Kidney epithelial cell (primary cell): Measurements from ENCODE around the gene DDX47. TPM values are rescaled to one million over a fixed set of nuclear protein-coding genes. Genes with fewer than 3 reads are reported as not detected.
"Not testable (repeated sequence)": the region's sequence is repeated elsewhere in the genome, so short reads cannot be mapped to it uniquely, and the experiment has no call there.

Experiments used
- DNase-seq: peaks from one replicate; pipeline ENCODE4 v3.0.0-alpha.2; 2010; ENCODE audit warnings: low read depth
- H3K27me3 ChIP-seq: 2 replicates; pipeline ENCODE4 v1.6.0; 2011; ENCODE audit warnings: low read length; ENCODE audit not compliant: control insufficient read depth, insufficient read depth
- H3K36me3 ChIP-seq: 2 replicates; pipeline ENCODE4 v1.5.1; 2011; ENCODE audit warnings: low read length; ENCODE audit not compliant: control insufficient read depth, insufficient read depth
- H3K4me3 ChIP-seq: 2 replicates; pipeline ENCODE4 v1.5.1; 2011; ENCODE audit warnings: low read depth, mild to moderate bottlenecking, control low read depth, low read length
- total RNA-seq: library from RNA; depleted of rRNA; stranded (reverse); fragments of >200 nt; gene quantifications from 2 replicates; pipeline ENCODE4 v1.2.3, GENCODE V29; 2015
- TF ChIP-seq, protein P1 (sequence below): IDR thresholded peaks from 2 replicates; pipeline ENCODE4 v1.5.1; 2011; ENCODE audit warnings: mild to moderate bottlenecking, moderate library complexity, low read length, control low read depth, inconsistent platforms; ENCODE audit not compliant: insufficient read depth, poor library complexity, severe bottlenecking

Gene DDX47
- total RNA-seq, 1 donor from 2014 or later: 59.0 TPM

DNA sequence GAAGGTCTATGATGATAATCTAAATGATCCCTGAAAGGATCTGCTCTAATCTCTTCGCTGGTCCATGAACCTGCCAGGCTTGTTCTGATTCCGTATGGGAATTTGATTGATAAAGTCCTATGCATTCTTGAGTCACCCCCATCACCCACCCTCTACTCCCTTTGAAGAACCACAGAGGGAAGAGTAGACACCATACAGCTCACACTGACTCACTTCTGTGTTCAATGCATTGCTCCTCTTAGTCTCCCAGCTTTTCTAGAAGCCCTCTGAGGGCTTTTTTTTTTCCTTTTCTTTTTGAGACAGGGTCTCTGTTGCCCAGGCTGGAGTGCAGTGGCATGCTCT lies 59.8 kb downstream of the DDX47 start:
- no peak overlapping the region for H3K4me3 ChIP-seq
- no peak for DNase-seq
- TF ChIP-seq, protein P1, sequence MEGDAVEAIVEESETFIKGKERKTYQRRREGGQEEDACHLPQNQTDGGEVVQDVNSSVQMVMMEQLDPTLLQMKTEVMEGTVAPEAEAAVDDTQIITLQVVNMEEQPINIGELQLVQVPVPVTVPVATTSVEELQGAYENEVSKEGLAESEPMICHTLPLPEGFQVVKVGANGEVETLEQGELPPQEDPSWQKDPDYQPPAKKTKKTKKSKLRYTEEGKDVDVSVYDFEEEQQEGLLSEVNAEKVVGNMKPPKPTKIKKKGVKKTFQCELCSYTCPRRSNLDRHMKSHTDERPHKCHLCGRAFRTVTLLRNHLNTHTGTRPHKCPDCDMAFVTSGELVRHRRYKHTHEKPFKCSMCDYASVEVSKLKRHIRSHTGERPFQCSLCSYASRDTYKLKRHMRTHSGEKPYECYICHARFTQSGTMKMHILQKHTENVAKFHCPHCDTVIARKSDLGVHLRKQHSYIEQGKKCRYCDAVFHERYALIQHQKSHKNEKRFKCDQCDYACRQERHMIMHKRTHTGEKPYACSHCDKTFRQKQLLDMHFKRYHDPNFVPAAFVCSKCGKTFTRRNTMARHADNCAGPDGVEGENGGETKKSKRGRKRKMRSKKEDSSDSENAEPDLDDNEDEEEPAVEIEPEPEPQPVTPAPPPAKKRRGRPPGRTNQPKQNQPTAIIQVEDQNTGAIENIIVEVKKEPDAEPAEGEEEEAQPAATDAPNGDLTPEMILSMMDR: no peak
- no peaks in the 10 kb centered on the region for H3K27me3 ChIP-seq
- no peaks in the 10 kb centered on the region for H3K36me3 ChIP-seq

DNA sequence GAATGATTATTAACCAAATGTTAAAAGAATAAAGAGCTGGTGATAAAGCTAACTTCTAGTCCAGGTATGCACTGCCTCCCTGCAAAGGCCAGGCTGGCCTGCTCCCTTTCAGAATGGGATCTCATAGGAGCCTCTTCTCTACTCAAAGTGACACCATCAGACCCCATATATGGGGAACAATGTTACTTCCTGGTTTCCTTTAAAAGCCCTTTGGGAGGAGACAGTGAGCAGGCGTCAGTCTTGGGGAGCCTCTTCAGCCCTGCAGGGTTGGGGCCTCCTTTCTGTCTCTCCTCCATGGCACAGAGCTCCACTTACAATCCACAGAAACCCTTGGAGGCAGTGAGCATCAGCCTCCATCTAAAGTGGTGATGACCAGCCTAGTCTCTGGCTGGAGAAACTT lies 60.9 kb downstream of the DDX47 start:
- Histone ChIP-seq H3K36me3 (no peaks in the 10 kb centered on the region), H3K4me3 (no peak overlapping the region), H3K27me3 (no peaks in the 10 kb centered on the region)
- no peak for DNase-seq
- TF ChIP-seq, protein P1: no peak

DNA sequence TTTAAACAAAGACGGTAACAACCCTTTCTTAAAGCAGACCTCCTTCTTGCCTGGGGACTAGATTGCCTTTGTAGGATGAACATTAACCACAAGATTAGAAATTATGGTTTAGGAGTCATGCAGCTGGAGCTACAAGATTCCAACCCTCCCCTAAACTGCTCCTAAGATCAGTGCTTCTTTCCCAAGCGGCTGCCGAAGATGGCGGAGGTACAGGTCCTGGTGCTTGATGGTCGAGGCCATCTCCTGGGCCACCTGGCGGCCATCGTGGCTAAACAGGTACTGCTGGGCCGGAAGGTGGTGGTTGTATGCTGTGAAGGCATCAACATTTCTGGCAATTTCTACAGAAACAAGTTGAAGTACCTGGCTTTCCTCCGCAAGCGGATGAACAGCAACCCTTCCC lies 62.2 kb downstream of the DDX47 start:
- H3K27me3 ChIP-seq, H3K4me3 ChIP-seq, DNase-seq, H3K36me3 ChIP-seq: not testable (repeated sequence)

DNA sequence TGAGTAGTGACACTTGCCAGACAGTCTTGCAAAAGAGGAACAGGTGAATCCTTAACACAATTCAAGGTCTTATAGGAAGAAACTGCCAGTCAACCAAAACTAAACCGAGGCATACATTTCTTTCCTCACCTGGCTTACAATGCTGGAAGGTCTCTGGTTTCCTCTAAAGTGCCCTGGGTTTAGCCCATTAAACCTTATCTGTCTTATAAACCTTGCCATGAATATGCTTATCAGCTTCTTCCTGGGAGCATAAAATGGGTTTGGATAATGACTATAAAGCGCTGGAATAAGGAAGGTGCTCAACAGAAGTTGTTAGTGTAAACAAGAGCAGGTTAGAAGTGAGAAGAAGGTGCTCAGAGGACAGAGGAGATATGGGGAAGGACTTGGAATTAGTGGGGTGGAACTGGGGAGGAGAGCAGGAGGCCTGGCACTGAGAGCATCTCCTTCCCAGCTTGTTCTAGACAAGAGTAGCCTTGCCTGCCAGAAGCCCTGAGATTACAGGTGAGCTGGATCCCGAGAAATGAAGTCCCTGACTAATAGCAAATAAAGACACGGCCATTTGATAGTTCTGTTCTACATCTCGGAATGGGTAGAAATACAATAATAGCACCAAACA lies 64.1 kb downstream of the DDX47 start:
- H3K4me3 ChIP-seq: no peak overlapping the region
- H3K27me3 ChIP-seq: no peaks in the 10 kb centered on the region
- DNase-seq: no peak
- TF ChIP-seq, protein P1: no peak
- H3K36me3 ChIP-seq: no peaks in the 10 kb centered on the region

DNA sequence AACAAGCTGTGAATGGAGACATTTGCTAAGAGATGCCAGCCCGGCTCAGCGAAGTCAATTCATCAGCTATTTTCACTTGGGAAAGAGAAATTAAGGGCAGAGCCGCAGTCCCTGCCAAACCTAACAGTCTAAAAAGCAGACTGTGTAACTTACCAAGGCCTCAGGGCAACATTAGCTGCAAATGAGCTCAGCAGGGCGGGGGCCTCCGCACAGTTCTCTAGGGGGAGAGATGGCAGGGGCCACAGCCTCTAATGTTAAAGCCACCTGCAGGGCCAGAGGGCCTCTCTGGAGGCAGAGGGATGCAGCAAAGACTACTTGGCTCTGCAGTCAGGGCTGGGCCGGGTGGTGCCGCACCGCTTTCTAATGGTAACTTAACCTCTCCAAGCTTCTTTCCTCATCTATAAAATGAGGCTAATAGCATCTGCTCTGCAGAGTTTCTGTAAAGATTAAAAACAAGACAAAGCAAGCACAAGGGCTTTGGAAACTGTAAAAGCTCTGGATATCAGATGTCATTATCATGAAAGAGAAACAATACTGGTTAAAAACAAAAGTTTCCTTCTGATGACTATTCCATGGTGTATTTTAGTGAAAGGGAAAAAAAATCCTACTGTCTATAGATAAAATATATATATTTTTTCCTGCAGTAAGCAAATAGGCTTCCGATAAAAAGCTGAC lies 64.8 kb downstream of the DDX47 start:
- TF ChIP-seq, protein P1: no peak
- Histone ChIP-seq H3K27me3 (no peaks in the 10 kb centered on the region), H3K4me3 (no peak overlapping the region), H3K36me3 (no peaks in the 10 kb centered on the region)
- DNase-seq: no peak

Other genes with a start within 250 kb of the DDX47 start
- 19.2 and 21.7 TPM in 2 replicates for gene CREBL2, start 201.5 kb upstream of the DDX47 start, total RNA-seq
- gene GPR19, start 117.2 kb upstream of the DDX47 start, total RNA-seq: 0.27 and 0.84 TPM in 2 replicates
- 25.5 and 26.5 TPM in 2 replicates for gene CDKN1B, start 96.0 kb upstream of the DDX47 start, total RNA-seq
- 1.4 and 2.0 TPM in 2 replicates for gene APOLD1, start 27.7 kb upstream of the DDX47 start, total RNA-seq
- gene GPRC5A, start 78.2 kb downstream of the DDX47 start, total RNA-seq: 28.7 and 48.1 TPM in 2 replicates
- gene GPRC5D, start 138.8 kb downstream of the DDX47 start, total RNA-seq: not detected in 2 replicates
- 14.7 and 19.4 TPM in 2 replicates for gene HEBP1, start 186.9 kb downstream of the DDX47 start, total RNA-seq
- 4.8 and 5.0 TPM in 2 replicates for gene FAM234B, start 231.0 kb downstream of the DDX47 start, total RNA-seq